Central memory CD8-positive, alpha-beta T cell (primary cell): ENCODE results near the gene SPOUT1.
"Not testable (repeated sequence)": the region's sequence is repeated elsewhere in the genome, so short reads cannot be mapped to it uniquely, and the experiment has no call there.

ENCODE experiments used
- ATAC-seq: fragments of 150-1000 bp; cut with Tn5 transposase; replicated peaks from 2 replicates; pipeline ENCODE4 v1.10.0; 2022; ENCODE audit warnings: mild to moderate bottlenecking, moderate FRiP score, moderate number of reproducible peaks; ENCODE audit not compliant: poor library complexity, severe bottlenecking; ENCODE audit errors: extremely low read depth
- DNase-seq, 2 donors: peaks; one replicate each; pipeline ENCODE4 v3.0.0; 2021; ENCODE audit warnings: low spot score in 2 of 2
- H3K27ac Mint-ChIP-seq: one replicate; pipeline ENCODE4 v1.8.0; 2022; ENCODE audit warnings: low read depth, mild to moderate bottlenecking, moderate library complexity, mixed read lengths
- H3K27me3 Mint-ChIP-seq: one replicate; pipeline ENCODE4 v1.8.0; 2022; ENCODE audit warnings: mixed read lengths
- H3K36me3 Mint-ChIP-seq: one replicate; pipeline ENCODE4 v1.8.0; 2022; ENCODE audit warnings: mild to moderate bottlenecking, moderate library complexity, mixed read lengths; ENCODE audit not compliant: insufficient read depth
- H3K4me1 Mint-ChIP-seq: one replicate; pipeline ENCODE4 v1.8.0; 2022; ENCODE audit warnings: mixed read lengths
- H3K4me3 Mint-ChIP-seq: one replicate; pipeline ENCODE4 v1.8.0; 2022; ENCODE audit warnings: mild to moderate bottlenecking, moderate library complexity, mixed read lengths
- H3K9me3 Mint-ChIP-seq: one replicate; pipeline ENCODE4 v1.8.0; 2022; ENCODE audit warnings: mixed read lengths

The SPOUT1 gene, protein sequence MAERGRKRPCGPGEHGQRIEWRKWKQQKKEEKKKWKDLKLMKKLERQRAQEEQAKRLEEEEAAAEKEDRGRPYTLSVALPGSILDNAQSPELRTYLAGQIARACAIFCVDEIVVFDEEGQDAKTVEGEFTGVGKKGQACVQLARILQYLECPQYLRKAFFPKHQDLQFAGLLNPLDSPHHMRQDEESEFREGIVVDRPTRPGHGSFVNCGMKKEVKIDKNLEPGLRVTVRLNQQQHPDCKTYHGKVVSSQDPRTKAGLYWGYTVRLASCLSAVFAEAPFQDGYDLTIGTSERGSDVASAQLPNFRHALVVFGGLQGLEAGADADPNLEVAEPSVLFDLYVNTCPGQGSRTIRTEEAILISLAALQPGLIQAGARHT

DNA sequence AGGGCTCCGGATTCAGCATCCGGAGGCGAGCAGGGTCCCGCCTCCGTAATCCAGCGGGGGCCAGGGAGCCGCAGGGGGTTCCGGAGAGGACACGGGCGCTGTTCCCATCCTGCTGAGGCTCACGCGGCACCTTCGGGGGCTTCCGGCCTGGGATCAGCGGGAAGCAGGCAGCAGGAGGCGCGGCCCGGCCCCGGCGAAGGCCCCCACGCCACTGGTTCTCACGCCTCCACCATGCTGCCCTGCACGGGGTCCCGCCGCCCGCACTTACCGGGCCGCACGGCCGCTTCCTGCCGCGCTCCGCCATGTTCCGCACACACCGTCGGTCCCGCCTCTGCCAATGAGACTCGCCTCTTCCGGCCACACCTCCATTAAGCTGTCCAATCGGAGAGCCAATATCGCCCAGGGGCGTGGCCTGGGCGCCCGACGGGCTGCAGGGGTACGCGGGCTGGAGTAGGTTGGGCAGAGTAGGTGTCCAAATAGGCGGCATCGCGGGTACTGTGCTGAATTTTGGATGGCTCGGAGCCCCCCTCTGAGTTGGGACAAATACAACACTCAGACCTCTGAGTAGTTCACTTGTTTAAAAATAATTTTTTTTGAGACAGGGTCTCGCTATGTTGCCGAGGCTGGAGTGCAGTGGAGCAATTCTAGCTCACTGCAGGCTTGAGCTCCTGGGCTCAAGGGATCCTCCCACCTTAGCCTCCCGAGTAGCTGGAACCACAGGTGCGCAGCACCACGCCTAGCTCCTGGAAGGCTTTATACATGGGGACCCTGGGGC lies at the start of gene SPOUT1:
Gene SPOUT1 (minus strand): TSS at position 318 of the 775 bp plus-strand sequence. CDS start 14 bp downstream, at position 304.
- peak within 1 kb of the TSS; percentile 97 for H3K4me3 Mint-ChIP-seq

DNA sequence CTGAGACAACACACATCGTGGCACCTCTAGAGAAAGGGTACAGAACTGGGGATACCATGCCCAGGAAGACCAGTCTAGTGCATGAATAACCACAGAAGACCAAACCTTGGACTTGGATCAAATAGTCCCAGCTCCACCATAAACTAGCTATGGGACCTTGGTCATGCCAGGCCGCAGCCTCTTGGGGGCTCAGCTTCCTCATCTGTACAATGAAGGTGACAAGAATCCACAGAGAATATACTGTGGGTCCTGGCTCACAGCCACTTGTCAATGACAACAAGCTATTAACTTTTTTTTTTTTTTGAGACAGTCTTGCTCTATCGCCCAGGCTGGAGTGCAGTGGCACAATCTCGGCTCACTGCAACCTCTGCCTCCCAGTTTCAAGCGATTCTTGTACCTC lies 48.3 kb upstream of the SPOUT1 start:
- Mint-ChIP-seq H3K27ac (no peak overlapping the region), H3K4me1 (peaks cover 33% of the 10 kb centered on the region), H3K9me3 (no peaks in the 10 kb centered on the region), H3K4me3 (no peak overlapping the region), H3K36me3 (peaks cover 8% of the 10 kb centered on the region), H3K27me3 (no peaks in the 10 kb centered on the region)
- DNase-seq = no peak
- ATAC-seq = no peak

More for the DNA sequence above, at the start of gene SPOUT1:
- DNase-seq (peak; percentile 83 to 92), ATAC-seq (peak; percentile 99)
- H3K27ac Mint-ChIP-seq = peak within 1 kb of the TSS; percentile 93
- peaks cover 10% of the 10 kb centered on the region for H3K36me3 Mint-ChIP-seq
- no peaks in the 10 kb centered on the region for H3K9me3 Mint-ChIP-seq
- H3K27me3 Mint-ChIP-seq = no peaks in the 10 kb centered on the region
- peaks cover 20% of the 10 kb centered on the region for H3K4me1 Mint-ChIP-seq

DNA sequence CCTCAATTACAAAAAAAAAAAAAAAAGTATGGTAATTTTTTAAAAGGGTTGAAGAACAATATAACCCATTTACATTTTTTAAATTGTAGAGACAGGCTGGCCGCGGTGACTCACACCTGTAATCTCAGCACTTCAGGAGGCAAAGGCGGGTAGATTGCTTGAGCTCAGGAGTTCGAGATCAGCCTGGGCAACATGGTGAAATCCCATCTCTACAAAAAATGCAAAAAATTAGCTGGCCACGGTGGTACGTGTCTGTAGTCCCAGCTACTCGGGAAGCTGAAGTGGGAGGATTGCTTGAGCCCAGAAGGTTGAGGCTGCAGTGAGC lies 41.3 kb upstream of the SPOUT1 start:
- not testable (repeated sequence) for H3K9me3 Mint-ChIP-seq, H3K27ac Mint-ChIP-seq, H3K4me1 Mint-ChIP-seq, H3K36me3 Mint-ChIP-seq, ATAC-seq, H3K4me3 Mint-ChIP-seq, H3K27me3 Mint-ChIP-seq, DNase-seq

DNA sequence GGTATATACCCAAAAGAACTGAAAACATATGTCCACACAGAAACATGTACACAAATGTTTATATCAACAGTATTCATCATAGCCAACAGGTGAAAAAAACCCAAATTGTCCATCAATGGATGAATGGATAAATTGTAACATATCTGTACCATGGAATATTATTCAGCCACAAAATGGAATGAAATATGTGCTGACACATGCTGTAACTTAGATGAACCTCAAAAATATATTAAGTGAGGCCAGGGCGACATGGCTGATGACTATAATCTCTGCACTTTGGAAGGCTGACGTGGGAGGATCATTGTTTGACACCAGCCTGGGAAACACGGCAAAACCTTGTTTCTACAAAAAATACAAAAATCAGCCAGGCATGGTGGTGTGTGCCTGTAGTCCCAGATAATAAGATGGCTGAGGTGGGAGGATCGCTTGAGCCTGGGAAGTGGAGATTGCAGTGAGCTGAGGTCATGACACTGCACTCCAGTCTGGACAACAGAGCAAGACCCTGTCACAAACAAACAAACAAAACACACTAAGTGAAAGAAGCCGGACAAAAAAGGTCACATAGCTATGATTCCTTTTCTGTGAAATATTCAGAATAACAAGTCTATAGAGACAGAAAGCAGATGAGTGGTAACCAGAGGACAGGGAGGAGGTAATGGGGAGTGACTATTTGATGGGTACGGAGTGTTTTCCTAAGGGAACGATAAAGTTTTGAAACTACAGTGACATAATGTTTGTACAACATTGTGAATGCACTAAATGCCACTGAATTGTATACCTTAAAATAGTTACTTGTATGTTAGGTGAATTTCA lies 40.7 kb upstream of the SPOUT1 start:
- Mint-ChIP-seq H3K9me3 (no peaks in the 10 kb centered on the region), H3K36me3 (peaks cover 6% of the 10 kb centered on the region), H3K27me3 (no peaks in the 10 kb centered on the region), H3K27ac (no peak overlapping the region), H3K4me3 (no peak overlapping the region), H3K4me1 (no peaks in the 10 kb centered on the region)
- ATAC-seq (no peak), DNase-seq (no peak)

DNA sequence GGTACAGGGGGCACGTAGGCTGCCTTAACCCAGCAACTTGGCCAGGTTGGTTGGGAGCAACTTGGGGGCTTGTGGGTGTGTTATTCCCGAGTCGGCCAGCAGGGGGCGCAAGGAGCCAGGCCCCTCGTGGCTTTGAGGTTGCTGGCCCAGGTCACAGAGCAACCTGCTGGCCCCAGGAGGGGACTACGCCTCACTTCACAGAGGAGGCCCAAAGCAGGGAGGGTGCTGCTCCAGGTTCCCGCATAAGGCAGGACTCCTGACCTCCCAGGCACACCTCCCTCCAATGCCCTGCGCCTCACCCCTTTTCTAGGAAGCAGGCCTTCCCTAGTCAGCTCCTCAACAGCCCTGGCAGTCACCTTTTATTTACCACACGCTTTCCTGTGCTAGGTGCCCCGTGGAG lies 34.1 kb upstream of the SPOUT1 start:
- Mint-ChIP-seq H3K9me3 (no peaks in the 10 kb centered on the region), H3K4me1 (no peaks in the 10 kb centered on the region), H3K27me3 (no peaks in the 10 kb centered on the region), H3K36me3 (peaks cover 12% of the 10 kb centered on the region), H3K27ac (no peak overlapping the region), H3K4me3 (no peak overlapping the region)
- ATAC-seq = peak; percentile 87
- DNase-seq = peak; percentile 72 to 89

DNA sequence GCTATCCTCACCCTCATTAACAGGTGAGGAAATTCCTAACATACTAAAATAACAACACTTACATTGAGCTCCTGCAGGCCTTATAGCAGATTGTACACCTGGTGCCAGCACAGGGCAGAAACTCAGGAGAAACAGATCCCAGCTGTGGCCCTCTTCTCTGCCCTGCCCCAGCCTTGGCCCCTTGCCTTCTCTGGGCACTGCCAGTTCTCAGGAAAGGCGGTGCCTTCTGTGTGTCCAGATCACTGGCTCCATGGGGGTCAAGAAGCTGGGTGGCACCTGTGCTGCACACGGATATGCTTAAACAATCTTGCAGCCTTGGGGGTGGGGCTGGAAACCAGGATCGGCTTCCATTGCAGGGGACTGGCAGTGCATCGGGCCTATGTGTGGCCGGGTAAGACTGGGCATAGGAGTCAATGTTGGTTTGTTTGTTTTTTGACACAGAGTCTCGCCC lies 32.8 kb upstream of the SPOUT1 start:
- no peak overlapping the region for H3K27ac Mint-ChIP-seq
- ATAC-seq (no peak), DNase-seq (no peak)
- peaks cover 12% of the 10 kb centered on the region for H3K36me3 Mint-ChIP-seq
- no peaks in the 10 kb centered on the region for H3K9me3 Mint-ChIP-seq
- no peaks in the 10 kb centered on the region for H3K4me1 Mint-ChIP-seq
- H3K27me3 Mint-ChIP-seq = no peaks in the 10 kb centered on the region
- no peak overlapping the region for H3K4me3 Mint-ChIP-seq

DNA sequence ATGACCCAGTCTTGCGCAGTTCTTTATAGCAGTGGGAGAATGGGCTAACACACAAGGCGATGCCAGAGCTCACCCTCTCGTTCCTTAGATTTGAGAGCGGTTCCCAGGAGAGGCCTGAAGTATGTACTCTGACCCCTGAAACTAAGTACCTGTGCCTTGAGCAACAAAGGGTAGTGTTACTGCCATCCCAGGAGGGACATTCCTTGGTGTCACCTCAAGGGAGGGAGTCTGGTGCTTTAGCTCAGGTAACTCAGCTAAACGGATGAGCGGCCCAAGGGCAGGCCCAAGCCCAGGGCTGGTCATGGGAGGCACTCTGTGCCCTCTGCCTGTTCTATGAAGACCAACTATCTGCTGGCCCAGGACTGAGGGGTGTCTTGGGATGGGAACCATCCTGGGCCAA lies 31.9 kb upstream of the SPOUT1 start:
- Mint-ChIP-seq H3K4me3 (no peak overlapping the region), H3K4me1 (no peaks in the 10 kb centered on the region), H3K27ac (no peak overlapping the region), H3K36me3 (peaks cover 12% of the 10 kb centered on the region), H3K9me3 (no peaks in the 10 kb centered on the region), H3K27me3 (no peaks in the 10 kb centered on the region)
- no peak for DNase-seq
- no peak for ATAC-seq

DNA sequence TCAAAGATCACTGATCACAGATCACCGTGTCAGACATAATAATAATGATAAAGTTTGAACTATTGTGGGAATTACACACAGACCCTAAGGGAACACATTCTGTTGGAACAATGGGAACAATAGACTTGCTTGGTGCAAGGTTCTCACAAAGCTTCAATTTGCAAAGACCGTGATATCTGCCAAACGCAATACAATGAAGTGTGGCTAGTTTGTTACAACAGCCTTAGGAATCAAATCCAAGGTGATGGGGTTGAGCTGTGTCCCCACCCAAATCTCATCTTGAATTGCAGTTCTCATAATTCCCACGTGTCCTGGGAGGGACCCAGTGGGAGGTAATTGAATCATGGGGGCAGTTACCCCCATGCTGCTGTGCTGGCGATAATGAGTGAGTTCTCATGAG lies 31.3 kb upstream of the SPOUT1 start:
- Mint-ChIP-seq H3K4me3 (no peak overlapping the region), H3K36me3 (peaks cover 12% of the 10 kb centered on the region), H3K27ac (no peak overlapping the region), H3K27me3 (no peaks in the 10 kb centered on the region), H3K9me3 (no peaks in the 10 kb centered on the region), H3K4me1 (no peaks in the 10 kb centered on the region)
- no peak for ATAC-seq
- DNase-seq = no peak

DNA sequence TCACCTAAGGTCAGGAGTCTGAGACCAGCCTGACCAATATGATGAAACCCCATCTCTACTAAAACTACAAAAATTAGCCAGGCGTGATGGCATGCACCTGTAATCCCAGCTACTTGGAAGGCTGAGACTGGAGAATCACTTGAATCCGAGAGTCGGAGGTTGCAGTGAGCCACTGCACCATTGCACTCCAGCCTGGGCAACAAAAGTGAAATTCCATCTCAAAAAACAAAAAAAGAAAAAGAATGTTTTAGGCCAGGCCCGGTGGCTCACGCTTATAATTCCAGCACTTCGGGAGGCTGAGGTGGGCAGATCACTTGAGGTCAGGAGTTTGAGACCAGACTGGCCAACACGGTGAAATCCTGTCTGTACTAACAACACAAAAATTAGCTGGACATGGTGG lies 28.9 kb upstream of the SPOUT1 start:
- H3K4me3 Mint-ChIP-seq, H3K27me3 Mint-ChIP-seq, H3K27ac Mint-ChIP-seq, ATAC-seq, DNase-seq, H3K9me3 Mint-ChIP-seq, H3K4me1 Mint-ChIP-seq: not testable (repeated sequence)
- H3K36me3 Mint-ChIP-seq = peaks cover 11% of the 10 kb centered on the region

DNA sequence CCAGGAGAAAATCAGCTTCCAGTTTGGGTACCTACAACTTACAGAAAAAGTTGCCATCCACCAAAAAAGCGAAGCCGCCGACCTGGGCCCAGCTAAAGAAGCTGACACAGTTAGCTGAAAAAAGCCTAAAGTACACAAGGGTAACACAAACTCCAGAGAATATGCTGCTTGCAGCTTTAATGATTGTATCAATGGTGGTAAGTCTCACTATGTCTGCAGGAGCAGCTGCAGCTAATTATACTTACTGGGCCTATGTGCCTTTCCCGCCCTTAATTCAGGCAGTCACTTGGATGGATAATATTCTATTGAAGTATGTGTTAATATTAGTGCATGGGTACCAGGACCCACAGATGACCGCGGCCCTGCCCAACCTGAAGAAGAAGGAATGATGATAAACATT lies 24.9 kb upstream of the SPOUT1 start:
- H3K27me3 Mint-ChIP-seq, DNase-seq, H3K36me3 Mint-ChIP-seq, H3K4me3 Mint-ChIP-seq, H3K9me3 Mint-ChIP-seq, H3K4me1 Mint-ChIP-seq, ATAC-seq, H3K27ac Mint-ChIP-seq: not testable (repeated sequence)

DNA sequence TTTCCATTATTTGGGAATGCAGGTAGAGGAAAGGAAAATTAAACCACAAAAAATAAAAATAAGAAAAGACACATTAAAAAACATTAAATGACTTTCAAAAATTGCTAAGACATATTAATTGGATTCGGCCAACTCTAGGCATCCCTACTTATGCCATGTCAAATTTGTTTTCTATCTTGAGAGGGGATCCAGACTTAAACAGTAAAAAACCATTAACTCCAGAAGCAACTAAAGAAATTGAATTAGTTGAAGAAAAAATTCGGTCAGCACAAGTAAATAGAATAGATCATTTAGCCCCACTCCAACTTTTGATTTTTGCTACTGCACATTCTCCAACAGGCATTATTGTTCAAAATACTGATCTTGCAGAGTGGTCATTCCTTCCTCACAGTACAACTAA lies 23.1 kb upstream of the SPOUT1 start:
- H3K36me3 Mint-ChIP-seq, ATAC-seq, H3K27me3 Mint-ChIP-seq, H3K4me3 Mint-ChIP-seq, DNase-seq, H3K4me1 Mint-ChIP-seq, H3K9me3 Mint-ChIP-seq, H3K27ac Mint-ChIP-seq: not testable (repeated sequence)

DNA sequence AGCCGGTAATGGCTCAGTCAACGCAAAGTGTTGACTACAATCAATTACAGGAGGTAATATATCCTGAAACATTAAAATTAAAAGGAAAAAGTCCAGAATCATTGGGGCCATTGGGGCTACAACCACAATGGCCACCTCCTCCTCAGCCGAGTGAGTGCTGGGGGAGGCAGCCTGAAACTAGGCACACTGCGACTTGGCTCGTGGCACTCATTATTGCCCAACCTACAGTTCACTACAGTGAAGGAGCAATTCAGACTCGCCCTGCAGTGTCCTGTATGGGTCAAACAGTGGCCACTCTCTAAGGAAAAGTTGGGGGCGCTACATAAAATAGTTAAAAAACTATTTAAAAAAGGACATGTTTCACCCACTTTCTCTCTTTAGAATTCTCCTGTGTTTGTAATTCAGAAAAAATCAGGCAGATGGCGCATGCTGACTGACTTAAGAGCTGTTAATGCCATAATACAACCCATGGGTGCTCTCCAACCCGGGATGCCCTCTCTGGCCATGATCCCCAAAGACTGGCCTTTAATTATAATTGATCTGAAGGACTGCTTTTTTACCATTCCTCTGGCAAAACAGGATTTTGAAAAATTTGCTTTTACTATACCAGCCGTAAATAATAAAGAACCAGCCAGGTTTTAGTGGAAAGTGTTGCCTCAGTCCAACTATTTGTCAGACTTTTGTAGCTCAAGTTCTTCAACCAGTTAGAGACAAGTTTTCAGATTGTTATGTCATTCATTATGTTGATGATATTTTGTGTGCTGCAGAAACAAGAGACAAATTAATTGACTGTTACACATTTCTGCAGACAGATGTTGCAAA lies 22.4 kb upstream of the SPOUT1 start:
- not testable (repeated sequence) for H3K9me3 Mint-ChIP-seq, H3K27ac Mint-ChIP-seq, H3K36me3 Mint-ChIP-seq, DNase-seq, ATAC-seq, H3K4me1 Mint-ChIP-seq, H3K27me3 Mint-ChIP-seq, H3K4me3 Mint-ChIP-seq
